IMR-90 (cell line): Measurements from ENCODE around the gene SYS1. TPM values are rescaled to one million over a fixed set of nuclear protein-coding genes. Genes with fewer than 3 reads are reported as not detected.
A peak's percentile ranks its signal among the peaks of the same experiment; 100 is the strongest.

Experiments used
- ATAC-seq: fragments of 200-7000 bp; cut with Tn5 transposase; 2 replicates; pipeline ENCODE4 v1.9.1; 2020; ENCODE audit warnings: low read depth, mild to moderate bottlenecking, moderate library complexity
- BruUV-seq: library from RNA; stranded (reverse); fragments of 400-500 nt; replicated peaks from 2 replicates; lab custom pipeline; 2021; lab: Mats Ljungman, UMichigan
- CTCF ChIA-PET: fragments of 300-600 bp; formaldehyde crosslinking; extraction: SDS; loops from one replicate; lab custom pipeline; 2021; ENCODE audit warnings: antibody characterized with exemption; lab: Yijun Ruan, JAX
- POLR2A ChIA-PET: fragments of 300-600 bp; sonication (Branson Sonifier 250); formaldehyde crosslinking; loops from one replicate; lab custom pipeline; 2022; ENCODE audit warnings: antibody characterized with exemption; ENCODE audit not compliant: unreplicated experiment; lab: Charles Lee
- DNase-seq: peaks from one replicate; pipeline ENCODE4 v3.0.0; 2013
- H2AFZ ChIP-seq: replicated peaks from 2 replicates; pipeline ENCODE3; 2013; ENCODE audit warnings: low read length, mild to moderate bottlenecking; ENCODE audit not compliant: poor library complexity
- H2AK5ac ChIP-seq: 2 replicates; pipeline ENCODE4 v1.6.1; 2013; ENCODE audit warnings: low read depth, low read length, inconsistent platforms
- H2AK9ac ChIP-seq: replicated peaks from 2 replicates; pipeline ENCODE3; 2013; ENCODE audit warnings: mild to moderate bottlenecking, low read depth, low read length, moderate library complexity; ENCODE audit not compliant: poor library complexity
- H2BK120ac ChIP-seq: 2 replicates; pipeline ENCODE4 v1.6.1; 2013; ENCODE audit warnings: low read depth, low read length, inconsistent platforms
- H2BK15ac ChIP-seq: 3 replicates; pipeline ENCODE4 v1.6.1; 2013; ENCODE audit warnings: low read depth, low read length, inconsistent platforms
- H2BK20ac ChIP-seq: 2 replicates; pipeline ENCODE4 v1.6.1; 2013; ENCODE audit warnings: low read depth, mild to moderate bottlenecking, inconsistent platforms, low read length, moderate library complexity
- H2BK5ac ChIP-seq: 2 replicates; pipeline ENCODE4 v1.6.1; 2013; ENCODE audit warnings: mild to moderate bottlenecking, low read depth, low read length, inconsistent platforms; ENCODE audit not compliant: poor library complexity, severe bottlenecking
- H3K14ac ChIP-seq: replicated peaks from 2 replicates; pipeline ENCODE4 v1.6.1; 2013; ENCODE audit warnings: low read depth, low read length, inconsistent platforms
- H3K18ac ChIP-seq: 2 replicates; pipeline ENCODE4 v1.6.1; 2013; ENCODE audit warnings: low read depth, low read length, control low read depth
- H3K23ac ChIP-seq: 2 replicates; pipeline ENCODE4 v1.6.1; 2013; ENCODE audit warnings: low read depth, low read length, inconsistent platforms
- H3K27ac ChIP-seq: 2 replicates; pipeline ENCODE4 v1.5.1; 2013; ENCODE audit warnings: mild to moderate bottlenecking, control low read depth, low read length; ENCODE audit not compliant: insufficient read depth
- H3K27me3 ChIP-seq: 2 replicates; pipeline ENCODE4 v1.6.1; 2013; ENCODE audit warnings: low read length; ENCODE audit not compliant: control insufficient read depth, insufficient read depth
- H3K36me3 ChIP-seq: 2 replicates; pipeline ENCODE4 v1.6.1; 2013; ENCODE audit warnings: low read length, mixed read lengths; ENCODE audit not compliant: control insufficient read depth, insufficient read depth
- H3K4ac ChIP-seq: 2 replicates; pipeline ENCODE4 v1.6.1; 2013; ENCODE audit warnings: low read depth, low read length, inconsistent platforms
- H3K4me1 ChIP-seq: 2 replicates; pipeline ENCODE4 v1.6.1; 2013; ENCODE audit warnings: low read length, mixed read lengths; ENCODE audit not compliant: control insufficient read depth, insufficient read depth
- H3K4me2 ChIP-seq: 2 replicates; pipeline ENCODE4 v1.6.1; 2013; ENCODE audit warnings: low read depth, mild to moderate bottlenecking, control low read depth, low read length, moderate library complexity
- H3K4me3 ChIP-seq: 2 replicates; pipeline ENCODE4 v1.5.1; 2013; ENCODE audit warnings: low read depth, mild to moderate bottlenecking, control low read depth, low read length, moderate library complexity; ENCODE audit not compliant: insufficient read depth
- H3K56ac ChIP-seq: 2 replicates; pipeline ENCODE4 v1.6.1; 2013; ENCODE audit warnings: low read length, inconsistent platforms; ENCODE audit not compliant: insufficient read depth; ENCODE audit errors: extremely low read depth
- H3K79me1 ChIP-seq, 2 experiments: 2 replicates each; pipeline ENCODE4 v1.6.1; 2013; ENCODE audit warnings: low read length in 2 of 2, inconsistent platforms in 1 of 2, low read depth in 1 of 2
- H3K9ac ChIP-seq: 2 replicates; pipeline ENCODE4 v1.6.1; 2013; ENCODE audit warnings: low read depth, low read length, control low read depth
- H3K9me1 ChIP-seq: 2 replicates; pipeline ENCODE4 v1.6.1; 2013; ENCODE audit warnings: low read length, inconsistent platforms; ENCODE audit not compliant: insufficient read depth
- H3K9me3 ChIP-seq: 2 replicates; pipeline ENCODE4 v1.6.1; 2013; ENCODE audit warnings: low read length; ENCODE audit not compliant: control insufficient read depth, insufficient read depth
- H4K20me1 ChIP-seq: 2 replicates; pipeline ENCODE4 v1.6.1; 2013; ENCODE audit warnings: low read length, inconsistent platforms; ENCODE audit not compliant: insufficient read depth
- H4K5ac ChIP-seq: 2 replicates; pipeline ENCODE4 v1.6.1; 2013; ENCODE audit warnings: mild to moderate bottlenecking, low read depth, low read length, control low read depth
- H4K8ac ChIP-seq, 2 experiments: 2 replicates each; pipeline ENCODE4 v1.6.1; 2013; ENCODE audit warnings: low read depth in 2 of 2, low read length in 2 of 2, control low read depth in 1 of 2, inconsistent platforms in 1 of 2
- H4K91ac ChIP-seq: 2 replicates; pipeline ENCODE4 v1.6.1; 2013; ENCODE audit warnings: low read depth, low read length, inconsistent platforms; ENCODE audit not compliant: insufficient read depth
- CHD1 ChIP-seq: IDR thresholded peaks from 2 replicates; pipeline ENCODE4 v1.6.1; 2012; ENCODE audit warnings: low read depth, low read length, improper control_type of control experiment
- POLR2A ChIP-seq: IDR thresholded peaks from 2 replicates; pipeline ENCODE4 v1.6.1; 2012; ENCODE audit warnings: mild to moderate bottlenecking, low read depth, low read length
- SMC3 ChIP-seq: fragments of 150-350 bp; IDR thresholded peaks from 2 replicates; pipeline ENCODE4 v1.6.1; 2016; ENCODE audit warnings: low read depth, mild to moderate bottlenecking, antibody characterized with exemption, low read length, moderate library complexity
- WGBS, 2 experiments: methylation state at CpG; one replicate each; pipeline versions ENCODE4 v1.1.5 to v1.1.7; 2013; ENCODE audit warnings: missing lambda C conversion rate in 2 of 2; ENCODE audit not compliant: insufficient read length in 1 of 2; ENCODE audit errors: extremely low coverage in 2 of 2; 5-methylcytosine and 5-hydroxymethylcytosine counted together
- dilution Hi-C: fragments of 300-500 bp; cut with HindIII; formaldehyde crosslinking; loops from one replicate; pipeline ENCODE4 v1.14.3; 2018; ENCODE audit warnings: low sequenced_read_pairs; ENCODE audit not compliant: unreplicated experiment
- in situ Hi-C: fragments of 300-500 bp; cut with MboI; formaldehyde crosslinking; loops from 3 replicates; pipeline ENCODE4 v1.14.3; 2019; ENCODE audit warnings: low sequenced_read_pairs, inconsistent platforms, mixed read lengths
- intact Hi-C: fragments of 100-400 bp; cut with micrococcal nuclease; formaldehyde crosslinking; loops from 2 replicates; pipeline ENCODE4 v1.10.0; 2022
- polyA plus RNA-seq, 3 experiments: library from polyadenylated mRNA; depleted of rRNA; stranded (reverse); fragments of >200 nt; gene quantifications; 2 replicates each; pipeline ENCODE4 v1.2.3, GENCODE V29; 2012; ENCODE audit warnings: low replicate concordance in 1 of 3
- total RNA-seq: library from RNA; depleted of rRNA; stranded (reverse); fragments of >200 nt; gene quantifications from 2 replicates; pipeline ENCODE4 v1.2.3, GENCODE V29; 2012

SYS1 gene
- total and polyA plus RNA-seq, 2 of the 4 experiments (the other 2 are of a cell fraction) = 12.9 to 24.6 TPM

- 0 out of 2 replicates have a peak overlapping the region, but pooled peaks have one; percentile 28 for H2BK20ac ChIP-seq
- CTCF ChIA-PET = interaction anchor here (0.6 kb wide), 1 partner anchor 27 kb away, joined by 3 read pairs; no protein-coding TSS in a partner anchor
- in situ Hi-C loops = loop anchor here (25.0 kb wide), 1 partner anchor 565 kb away; the partner anchor contains the start of gene PLTP
These were observed 15.5 kb upstream of the SYS1 start for GRCh38 chr20:45347297-45347935.

More at GRCh38 chr20:45347297-45347935, 15.5 kb upstream of the SYS1 start:
- Histone ChIP-seq H4K8ac (peak overlapping the region; percentile 43 to 59; a peak in 3 of 4 replicates), H3K14ac (peak overlapping the region; percentile 94), H3K79me1 (peaks cover 0 to 53% of the 10 kb centered on the region in 2 experiments; a peak in 3 of 4 replicates), H3K4me1 (peaks cover 35% of the 10 kb centered on the region), H3K56ac (peak overlapping the region; percentile 85), H2AFZ (peak overlapping the region; percentile 79), H3K9me1 (peaks cover 13% of the 10 kb centered on the region; the same call in 1 of the 2 replicates), H4K20me1 (peaks cover 35% of the 10 kb centered on the region), H3K4me2 (peak overlapping the region; percentile 80), H3K36me3 (peaks cover 4% of the 10 kb centered on the region; the same call in 1 of the 2 replicates), H3K27ac (peak overlapping the region; percentile 91), H3K9me3 (no peaks in the 10 kb centered on the region), H3K4ac (peak overlapping the region; percentile 84), H2BK5ac (peak overlapping the region; percentile 73), H2AK9ac (peak overlapping the region; percentile 93), H3K18ac (peak overlapping the region; percentile 82), H2BK15ac (peak overlapping the region; percentile 19; the same call in 1 of the 3 replicates), H4K5ac (peak overlapping the region; percentile 3), H3K9ac (peak overlapping the region; percentile 95), H3K27me3 (no peaks in the 10 kb centered on the region), H2AK5ac (peak overlapping the region; percentile 68), H2BK120ac (peak overlapping the region; percentile 33), H3K23ac (peak overlapping the region; percentile 92), H3K4me3 (peak overlapping the region; percentile 74), H4K91ac (peak overlapping the region; percentile 89)
- no CpG with 5 or more reads among the region's 10 CpGs for WGBS, 2 experiments
- intact Hi-C loops = no loop called here
- DNase-seq (no peak), ATAC-seq (no peak)
- BruUV-seq = TSS peak; percentile 48
- POLR2A ChIA-PET = interaction anchor here (0.6 to 1.5 kb wide), 3 partner anchors 10 to 71 kb away, joined by 5 to 11 read pairs (median 6); no protein-coding TSS in a partner anchor
- 0 out of 2 replicates have a peak, but pooled peaks have one; percentile 16 for TF ChIP-seq POLR2A
- TF ChIP-seq CHD1 = peak; percentile 31; the same call in 1 of the 2 replicates
- no peak for TF ChIP-seq SMC3
- dilution Hi-C loops = no loop called here
